ENCODE measurements around the gene SCARB1.

Gene SCARB1

DNA sequence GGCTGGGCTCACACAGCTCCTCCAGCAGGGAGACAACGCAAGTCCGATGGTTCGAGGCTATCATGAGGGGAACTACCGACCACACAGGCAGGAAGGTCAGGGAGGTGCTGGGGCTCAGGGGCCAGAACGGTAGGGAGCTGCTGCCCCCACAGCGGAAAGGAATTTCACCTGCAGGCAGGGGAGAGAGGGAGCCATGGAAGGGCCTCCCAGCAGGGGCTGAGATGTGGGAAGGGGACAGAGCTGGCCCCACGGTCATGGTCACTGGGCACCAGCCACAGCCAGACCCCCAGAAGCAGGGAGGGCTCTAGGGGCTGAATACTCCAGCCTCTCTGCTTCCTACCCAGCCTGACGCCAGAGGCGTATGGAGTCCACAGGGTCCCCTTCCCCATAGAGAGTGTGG lies 103.1 kb downstream of the SCARB1 start:
- DNase-seq (ENCODE audit: low read depth in 2 of 2), result no peak

DNA sequence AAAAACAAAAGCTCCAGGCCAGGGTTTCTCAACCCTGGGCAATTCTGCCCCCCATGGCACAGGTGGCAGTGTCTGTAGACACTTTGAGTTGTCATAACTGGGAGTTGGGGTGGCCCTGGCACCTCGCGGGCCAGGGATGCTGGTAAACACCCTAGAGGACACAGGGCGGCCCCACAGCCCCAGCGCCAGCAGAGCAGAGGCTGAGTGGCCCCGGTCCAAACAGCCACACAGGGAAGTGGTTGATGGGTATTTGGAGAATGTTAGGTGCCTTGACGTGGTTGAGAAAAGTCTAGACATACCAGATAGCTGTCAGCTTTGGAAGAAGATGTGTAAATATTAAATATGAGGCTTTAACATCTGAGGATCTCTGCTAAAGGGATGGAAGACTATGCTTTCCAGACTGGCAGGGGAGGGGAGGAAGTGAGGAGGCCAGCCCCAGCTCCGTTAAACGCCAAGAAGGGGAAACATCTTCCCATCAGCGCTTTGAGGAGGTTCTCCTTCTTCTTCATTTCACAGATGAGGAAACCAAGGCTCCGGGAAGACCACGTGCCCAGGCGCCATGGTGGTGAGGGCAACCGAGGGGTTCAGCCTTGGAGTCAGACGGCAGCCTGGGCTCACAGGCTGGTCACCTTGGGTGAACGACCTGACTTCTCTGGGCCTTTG lies 103.7 kb downstream of the SCARB1 start:
- no peak for DNase-seq (ENCODE audit: low read depth in 2 of 2)

DNA sequence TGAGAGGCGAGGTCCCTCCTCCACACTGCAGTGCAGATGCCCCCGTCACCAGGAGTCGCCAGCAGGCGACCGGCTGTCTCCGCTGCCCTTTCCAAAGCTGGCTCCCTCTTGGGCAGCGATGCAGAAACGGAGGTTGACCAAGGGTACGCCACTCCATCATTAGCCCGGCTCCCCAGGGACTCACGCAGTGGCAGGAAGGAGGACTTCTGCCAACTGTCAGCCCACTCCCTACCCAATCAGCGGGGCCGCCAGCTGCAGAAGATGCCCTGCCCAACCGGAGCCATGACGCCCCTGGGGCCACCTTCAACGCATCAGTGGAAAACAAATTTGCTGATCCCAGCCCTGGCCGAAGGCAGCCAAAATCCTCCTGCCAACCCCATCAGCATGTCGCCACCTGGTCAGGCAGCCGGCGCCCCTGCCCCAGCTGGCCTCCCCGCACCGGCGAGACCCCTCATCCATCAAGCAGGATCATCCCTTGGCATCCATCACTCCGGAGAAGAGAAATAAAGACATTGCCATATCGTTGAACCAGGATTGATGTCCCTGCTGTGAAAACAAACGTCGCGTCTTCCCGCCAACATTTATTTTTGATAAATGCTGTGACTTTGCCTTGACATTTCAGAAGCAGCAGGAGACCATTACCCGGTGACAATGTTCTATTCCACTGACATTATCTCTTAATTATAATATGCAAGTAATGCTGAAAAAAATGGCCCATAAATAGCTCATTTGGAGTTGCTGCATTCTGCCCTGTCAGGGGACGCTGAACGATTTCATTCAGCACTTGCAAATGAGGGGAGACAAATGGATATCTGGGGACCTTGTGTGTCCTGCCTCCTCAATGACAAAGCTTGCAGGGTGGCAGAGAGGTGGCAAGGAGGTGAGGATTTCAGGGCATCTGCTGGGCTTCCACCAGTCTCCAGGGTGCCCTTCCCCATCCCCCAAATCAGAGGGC lies 105.1 kb downstream of the SCARB1 start:
- no peak for DNase-seq (ENCODE audit: low read depth in 2 of 2)

DNA sequence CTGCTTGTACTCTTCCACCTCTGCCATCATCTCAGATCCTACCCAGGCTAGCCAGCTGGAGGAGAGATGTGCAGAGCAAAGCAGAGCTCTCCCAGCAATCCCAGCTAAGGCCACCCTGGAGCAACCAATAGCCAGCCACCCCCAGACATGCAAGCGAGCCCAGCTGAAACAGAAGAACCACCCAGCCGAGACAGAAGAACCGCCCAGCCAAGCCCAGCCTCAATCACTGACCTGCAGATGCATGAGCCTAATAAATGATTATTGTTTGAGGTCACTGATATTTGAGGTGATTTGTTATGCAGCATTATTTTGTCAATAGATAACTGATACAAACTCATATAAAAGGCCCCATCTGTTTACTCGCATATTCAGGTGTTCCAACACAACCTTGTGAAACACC lies 106.3 kb downstream of the SCARB1 start:
- no peak for DNase-seq (ENCODE audit: low read depth in 2 of 2)

DNA sequence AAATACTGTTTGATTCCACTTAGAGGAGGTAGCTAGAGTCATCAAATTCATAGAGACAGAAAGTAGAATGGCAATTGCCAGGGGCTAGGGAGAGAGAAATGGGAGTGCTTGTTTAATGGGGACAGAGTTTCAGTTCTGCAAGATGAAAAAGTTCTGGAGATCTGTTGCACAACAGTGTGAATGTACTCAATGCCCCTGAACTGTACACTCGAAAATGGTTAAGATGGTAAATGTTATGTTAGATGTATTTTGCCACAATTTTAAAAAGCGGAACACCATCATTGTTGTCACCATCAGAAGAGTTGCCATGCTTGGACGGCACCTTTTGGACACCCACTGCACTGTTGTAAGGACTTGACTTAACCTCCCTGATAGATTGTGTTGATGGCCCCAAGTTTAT lies 106.9 kb downstream of the SCARB1 start:
- no peak for DNase-seq (ENCODE audit: low read depth in 2 of 2)

DNA sequence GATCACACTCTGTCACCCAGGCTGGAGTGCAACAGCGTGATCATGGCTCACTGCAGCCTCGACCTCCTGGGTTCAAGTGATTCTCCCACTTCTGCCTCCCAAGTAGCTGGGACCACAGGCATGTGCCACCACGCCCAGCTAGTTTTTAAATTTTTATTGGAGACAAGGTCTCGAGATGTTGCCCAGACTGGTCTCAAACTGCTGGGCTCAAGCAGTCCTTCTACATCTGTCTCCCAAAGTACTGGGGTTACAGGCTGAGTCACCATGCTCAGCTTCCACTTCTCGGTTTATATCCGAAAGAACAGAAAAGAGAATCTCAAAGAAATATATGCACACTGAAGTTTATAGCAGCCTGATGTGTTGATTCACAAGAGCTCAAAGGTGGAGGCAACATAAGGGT lies 107.5 kb downstream of the SCARB1 start:
- DNase-seq (ENCODE audit: low read depth in 2 of 2), result no peak

DNA sequence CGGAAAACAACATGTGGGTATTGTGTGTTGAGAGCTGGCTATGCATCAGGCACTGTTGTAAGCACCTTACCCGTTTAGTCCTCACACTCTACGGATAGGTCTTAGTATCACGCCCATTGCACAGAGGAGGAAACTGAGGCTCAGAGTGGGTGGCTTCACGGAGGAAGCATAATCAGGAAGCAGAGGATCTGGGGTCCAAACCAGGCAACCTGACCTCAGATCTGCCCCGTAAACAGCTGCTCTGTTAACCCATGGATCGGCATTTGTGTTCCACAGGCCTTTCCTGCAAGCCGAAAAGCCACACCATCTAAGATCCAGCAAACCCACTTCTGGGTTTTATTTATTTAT lies 107.9 kb downstream of the SCARB1 start:
- no peak for DNase-seq (ENCODE audit: low read depth in 2 of 2)

DNA sequence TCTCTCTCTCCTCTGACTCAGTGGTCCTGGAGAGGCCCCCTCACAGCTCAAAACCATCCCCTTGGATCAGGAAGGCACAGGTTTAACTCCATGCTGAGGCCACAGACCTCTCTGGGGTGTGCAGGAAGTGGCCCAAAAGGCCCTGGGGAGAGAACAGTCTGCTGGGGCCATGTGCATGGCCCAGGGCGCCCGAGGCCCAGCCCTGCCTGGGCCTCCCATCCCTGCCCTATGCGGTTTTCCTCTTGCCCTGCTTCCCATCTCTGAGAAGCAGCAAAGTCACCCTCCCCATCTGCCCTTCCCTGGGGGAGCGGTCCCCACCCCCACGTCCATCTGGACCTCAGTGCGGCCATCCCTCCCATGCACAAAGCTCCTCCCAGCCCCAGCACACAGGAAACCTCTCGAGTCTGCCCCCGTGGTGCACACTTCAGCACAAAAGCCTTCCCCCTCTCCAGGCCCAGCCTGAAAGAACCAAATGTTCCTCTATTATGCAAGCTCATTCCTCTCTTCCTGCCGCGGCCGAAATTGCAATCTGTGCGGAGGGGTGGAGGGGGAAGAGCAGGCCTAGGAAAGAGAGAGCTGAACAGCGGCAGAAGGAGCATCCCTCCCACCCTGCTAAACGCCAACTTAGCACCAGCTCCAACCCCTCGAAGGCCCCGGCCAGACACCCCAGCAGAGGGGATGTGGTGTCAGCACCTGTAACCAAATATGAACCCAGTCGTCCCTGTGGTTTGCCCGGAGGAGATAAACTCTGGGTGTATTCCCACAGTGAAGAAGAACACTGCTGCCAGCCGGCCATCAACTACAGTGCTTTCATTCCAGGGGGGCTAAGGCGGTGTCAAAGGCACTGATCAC lies 108.5 kb downstream of the SCARB1 start:
- DNase-seq (ENCODE audit: low read depth in 2 of 2), result no peak

DNA sequence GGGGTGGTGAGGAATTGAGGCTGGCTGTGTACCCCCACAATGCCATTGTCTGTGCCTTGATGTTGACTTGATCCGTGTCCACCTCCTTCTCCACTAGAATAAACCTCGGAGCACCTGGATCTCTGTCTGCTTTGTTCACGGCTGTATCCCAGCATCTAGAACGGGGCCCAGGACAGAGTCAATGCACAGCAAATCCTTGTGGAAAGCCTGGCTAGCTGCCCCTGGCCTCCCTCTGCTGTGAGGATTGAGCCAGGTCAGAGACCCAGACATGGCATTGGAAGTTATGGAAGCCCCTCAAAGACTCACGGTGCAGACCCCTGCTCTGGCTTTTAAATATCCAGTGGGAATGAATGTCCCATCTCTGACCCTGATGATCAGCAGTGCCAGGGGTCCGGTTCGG lies 109.2 kb downstream of the SCARB1 start:
- no peak for DNase-seq (ENCODE audit: low read depth in 2 of 2)

DNA sequence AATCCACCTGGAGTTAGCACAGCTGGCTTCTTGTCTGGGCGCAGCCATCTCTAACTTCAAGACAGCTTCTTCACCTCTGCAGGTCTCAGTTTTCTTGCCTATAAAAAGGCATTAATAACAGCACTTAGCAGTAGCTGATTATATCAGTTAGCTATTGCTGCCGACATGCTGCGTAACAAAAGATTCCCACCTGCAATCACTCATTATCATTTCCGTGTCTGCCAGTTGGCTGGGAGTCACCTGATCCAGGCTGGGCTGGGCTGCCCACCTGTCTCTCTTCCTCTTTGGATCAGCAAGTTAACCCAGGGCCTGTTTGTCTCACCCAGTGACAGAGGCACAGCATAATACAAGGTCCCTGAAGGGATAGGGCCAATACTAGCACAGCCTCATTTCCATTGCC lies 109.7 kb downstream of the SCARB1 start:
- DNase-seq (ENCODE audit: low read depth in 2 of 2), result no peak

DNA sequence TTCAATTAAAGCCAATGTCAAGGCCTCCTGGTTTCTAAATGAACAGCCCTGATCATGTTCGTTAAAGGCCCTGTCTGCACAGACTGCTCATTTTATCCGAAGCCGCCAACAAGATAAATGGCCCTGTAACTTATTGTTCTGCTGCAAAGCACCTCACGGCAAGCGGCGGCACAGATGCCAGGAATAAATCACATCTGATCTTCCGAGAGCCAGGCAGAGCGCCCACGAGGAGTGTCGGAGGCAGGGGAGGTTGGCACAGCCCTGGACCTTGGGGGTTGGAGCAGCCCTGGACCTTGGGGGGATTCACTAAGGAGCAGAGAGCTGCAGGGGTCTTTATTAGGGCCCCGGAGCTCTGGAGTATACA lies 110.5 kb downstream of the SCARB1 start:
- no peak for DNase-seq (ENCODE audit: low read depth in 2 of 2)

DNA sequence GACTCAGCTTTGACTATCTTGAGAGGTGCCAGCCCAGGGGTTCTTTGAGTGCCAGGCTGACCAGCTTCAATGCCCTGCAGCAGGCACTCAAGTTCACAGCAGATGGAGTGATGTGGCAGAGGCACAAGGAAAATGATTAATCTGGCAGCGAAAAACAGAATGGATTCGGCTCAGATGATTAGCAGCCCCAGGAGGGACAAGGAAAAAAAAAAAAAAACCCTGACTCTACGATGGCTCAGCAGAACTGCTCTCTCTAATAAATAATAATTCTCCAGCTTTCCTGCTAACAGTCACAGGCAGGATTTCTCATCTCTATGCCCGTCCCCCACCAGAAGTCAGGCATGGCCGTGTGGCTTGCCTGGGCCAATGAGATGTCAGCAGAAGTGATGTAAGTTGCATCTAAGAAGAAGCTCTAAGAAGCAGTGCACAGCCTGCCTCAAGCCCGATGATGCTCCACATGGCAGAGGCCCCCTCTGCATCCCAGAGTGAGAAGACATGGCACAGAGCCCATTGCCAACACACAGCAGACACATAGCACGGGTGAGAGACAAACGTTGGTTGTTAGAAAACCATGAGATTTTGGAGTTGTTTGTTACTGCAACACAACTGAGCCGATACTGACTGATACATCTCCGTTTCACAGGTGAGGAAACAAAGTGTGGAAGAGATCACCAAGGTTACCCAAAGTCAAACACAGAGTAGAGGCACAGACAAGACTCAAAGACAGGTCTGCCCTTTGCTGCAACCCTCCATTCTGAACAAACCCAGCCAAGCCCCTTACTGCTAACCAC lies 111.0 kb downstream of the SCARB1 start:
- DNase-seq (ENCODE audit: low read depth in 2 of 2), result no peak

DNA sequence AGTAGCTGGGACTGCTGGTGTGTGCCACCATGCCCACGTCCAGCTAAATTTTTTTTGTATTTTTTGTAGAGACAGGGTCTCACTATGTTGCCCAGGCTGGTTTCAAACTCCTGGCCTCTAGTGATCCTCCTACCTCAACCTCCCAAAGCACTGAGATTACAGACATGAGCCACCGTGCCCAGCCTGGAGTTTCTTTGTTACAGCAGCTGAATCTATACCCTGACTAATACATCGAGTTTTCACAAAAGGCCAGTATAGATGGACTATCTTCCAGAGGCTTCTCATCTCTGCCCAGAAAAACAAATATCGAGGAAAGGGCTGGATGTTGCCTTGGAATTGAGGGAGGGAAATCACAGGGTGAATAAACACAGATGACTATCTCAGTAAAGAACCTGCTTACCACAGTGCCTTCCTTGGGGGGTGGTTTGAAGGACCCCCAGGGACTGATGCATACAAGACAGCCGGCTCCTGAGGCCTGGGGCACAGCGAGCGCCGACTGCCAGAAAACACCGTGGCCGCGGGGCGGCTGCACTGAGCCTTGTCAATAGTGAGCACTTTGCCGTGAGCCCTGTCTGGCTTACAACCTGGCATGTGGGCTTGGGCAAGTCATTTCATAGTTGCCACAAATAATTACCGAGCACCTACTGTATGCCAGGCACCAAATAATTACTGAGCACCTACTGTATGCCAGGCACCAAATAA lies 111.9 kb downstream of the SCARB1 start:
- DNase-seq (ENCODE audit: low read depth in 2 of 2), result no peak

DNA sequence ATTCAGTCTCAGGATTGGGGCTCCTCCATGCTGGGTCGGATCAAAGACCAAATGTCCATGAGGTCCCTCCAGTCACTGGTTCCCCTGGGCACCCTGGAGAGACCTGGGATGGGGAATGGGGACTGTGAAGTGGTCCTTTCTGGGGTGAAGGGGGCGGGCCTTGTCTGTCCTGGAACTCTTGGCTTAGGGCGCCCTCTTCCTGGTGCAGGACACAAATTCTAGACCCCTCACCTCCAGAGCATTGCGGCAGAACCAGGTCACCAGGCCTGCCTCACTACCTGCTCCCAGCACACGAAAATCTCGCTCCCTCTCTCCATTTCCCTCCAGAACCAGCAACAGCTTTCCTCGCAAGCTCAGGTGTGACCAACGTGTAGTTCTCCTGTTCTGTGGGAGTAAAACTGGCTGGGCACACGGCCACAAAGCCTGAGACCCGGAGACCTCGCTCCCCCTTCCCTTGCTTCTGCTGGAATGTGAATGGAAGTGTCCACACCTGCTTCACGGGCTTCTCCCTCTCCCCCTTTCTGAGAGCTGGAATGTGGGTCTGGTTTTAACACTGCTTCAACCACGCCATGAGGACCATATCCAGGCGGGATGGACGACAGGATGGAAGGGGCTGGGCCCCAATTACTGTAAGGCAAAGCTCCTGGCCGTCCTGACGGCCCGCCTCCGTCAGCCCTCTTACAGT lies 112.7 kb downstream of the SCARB1 start:
- DNase-seq (ENCODE audit: low read depth in 2 of 2), result no peak

DNA sequence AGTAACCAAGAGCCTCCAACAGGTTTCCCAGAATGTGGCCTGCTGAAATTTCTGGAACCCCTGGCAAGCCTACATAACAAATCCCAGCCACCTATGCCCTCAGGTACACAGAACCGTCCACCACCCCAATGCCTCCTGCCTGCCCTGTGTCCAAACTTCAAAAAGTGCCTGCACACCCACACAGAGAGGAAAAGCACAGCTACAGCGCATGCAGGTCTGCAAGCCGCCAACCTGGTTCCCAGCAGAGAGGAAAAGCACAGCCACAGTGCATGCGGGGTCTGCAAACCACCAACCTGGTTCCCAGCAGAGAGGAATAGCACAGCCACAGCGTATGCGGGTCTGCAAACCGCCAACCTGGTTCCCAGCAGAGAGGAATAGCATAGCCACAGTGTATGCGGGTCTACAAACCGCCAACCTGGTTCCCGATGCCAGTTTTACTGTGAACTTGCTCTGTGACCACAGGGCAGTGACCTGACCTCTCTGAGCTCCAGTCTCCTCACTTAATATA lies 113.5 kb downstream of the SCARB1 start:
- no peak for DNase-seq (ENCODE audit: low read depth in 2 of 2)

DNA sequence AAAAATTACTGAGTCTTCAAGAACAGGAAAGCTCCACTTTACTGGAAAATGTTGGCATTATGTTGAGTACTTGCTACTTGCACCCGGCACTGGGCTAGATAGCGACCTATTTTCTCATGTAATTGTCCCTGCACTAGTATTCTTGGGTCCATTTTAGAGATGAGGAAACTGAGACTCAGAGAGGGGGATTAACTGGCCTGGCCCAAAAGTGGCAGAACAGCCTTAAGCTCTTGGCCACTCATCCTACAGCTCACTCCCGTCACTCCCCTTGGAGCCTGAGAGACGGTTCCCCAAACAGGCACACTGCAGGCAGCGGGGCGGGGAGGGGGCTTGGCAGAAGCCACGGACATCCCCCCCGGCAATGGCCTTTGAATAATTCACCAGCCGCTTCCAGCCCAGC lies 113.9 kb downstream of the SCARB1 start:
- no peak for DNase-seq (ENCODE audit: low read depth in 2 of 2)

DNA sequence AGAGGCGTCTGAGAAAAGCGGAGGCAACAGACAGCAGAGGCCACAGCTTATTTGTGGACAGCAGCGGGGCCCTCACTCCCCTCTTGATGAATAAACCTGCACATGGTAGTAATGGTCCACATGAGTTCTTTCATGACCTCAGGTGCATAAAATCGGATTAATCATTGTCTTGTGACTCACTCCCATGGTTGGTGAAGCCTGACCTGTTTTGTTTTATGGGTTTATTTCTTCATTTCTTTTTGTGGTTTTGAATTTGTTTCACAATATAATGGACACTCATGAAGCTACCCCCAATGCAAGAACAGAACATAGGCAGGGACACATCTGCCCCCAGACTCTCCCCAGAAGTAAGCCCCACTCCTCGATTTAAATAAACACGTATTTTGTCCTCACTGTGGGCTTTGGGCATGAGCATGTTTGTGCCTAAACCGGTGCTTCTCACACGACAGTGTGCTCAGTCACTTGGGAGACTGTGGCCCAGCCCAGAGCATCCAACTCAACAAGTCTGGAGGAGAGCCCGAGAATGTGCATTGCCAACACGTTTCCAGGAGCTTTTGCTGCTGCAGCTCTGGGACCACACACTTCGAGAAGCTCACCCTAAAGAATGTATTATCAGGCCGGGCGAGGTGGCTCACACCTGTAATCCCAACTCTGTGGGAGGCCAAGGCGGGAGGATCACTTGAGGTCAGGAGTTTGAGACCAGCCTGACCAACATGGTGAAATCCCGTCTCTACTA lies 116.1 kb downstream of the SCARB1 start:
- no peak for DNase-seq (ENCODE audit: low read depth in 2 of 2)

DNA sequence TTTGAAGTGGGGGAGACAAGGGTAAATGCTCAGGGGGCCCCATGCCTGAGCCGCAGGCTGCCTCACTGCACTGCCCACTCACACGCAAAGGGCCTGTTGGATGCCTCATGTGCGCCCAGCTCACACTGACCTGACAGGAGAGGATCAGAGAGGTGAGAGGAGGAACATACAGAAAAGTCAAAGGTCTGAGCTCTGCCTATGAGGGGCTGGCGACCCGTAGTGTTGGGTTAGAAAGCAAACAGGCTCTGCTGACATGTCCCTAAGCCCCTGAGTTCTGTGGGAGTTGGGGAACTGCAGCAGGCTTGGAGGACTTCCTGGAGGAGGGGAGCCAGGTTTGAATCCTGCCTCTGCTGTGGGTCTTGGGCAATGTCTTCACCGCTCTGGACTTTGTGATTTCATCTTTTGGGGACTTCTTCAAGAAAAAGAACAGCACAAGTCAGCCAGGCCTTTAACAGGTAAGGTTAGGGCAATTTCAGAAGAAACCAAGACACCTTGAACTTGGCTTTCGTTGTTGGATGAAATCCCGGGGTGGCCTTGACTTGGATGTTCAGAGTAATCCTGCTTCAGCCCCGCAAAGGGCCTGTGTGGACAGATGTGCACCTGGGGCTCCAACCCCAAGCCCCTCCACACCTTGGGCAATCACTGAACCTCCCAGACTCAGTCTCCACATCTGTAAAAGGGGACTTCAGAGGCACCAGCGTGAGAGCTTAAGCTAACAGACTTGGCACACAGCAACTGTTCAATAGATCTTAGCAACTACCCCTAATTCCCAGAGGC lies 116.8 kb downstream of the SCARB1 start:
- DNase-seq (ENCODE audit: low read depth in 2 of 2), result no peak
